Caco-2 (cell line): ENCODE results near the gene TMEM232. TPM values are rescaled to one million over a fixed set of nuclear protein-coding genes. Genes with fewer than 3 reads are reported as not detected.

Experiments used
- BruUV-seq: library from RNA; stranded (reverse); fragments of 400-500 nt; replicated peaks from 2 replicates; lab custom pipeline; 2021; lab: Mats Ljungman, UMichigan
- CTCF ChIA-PET: fragments of 300-600 bp; sonication (Branson Sonifier 250); formaldehyde crosslinking; loops from one replicate; lab custom pipeline; 2022; ENCODE audit warnings: antibody characterized with exemption; lab: Charles Lee
- POLR2A ChIA-PET: fragments of 300-600 bp; sonication (Branson Sonifier 250); formaldehyde crosslinking; loops from one replicate; lab custom pipeline; 2022; ENCODE audit warnings: antibody characterized with exemption; lab: Charles Lee
- DNase-seq, 2 experiments: peaks; one replicate each; pipeline versions ENCODE4 v3.0.0 to v3.0.0-alpha.2; 2020 to 2022
- H3K27me3 ChIP-seq: replicated peaks from 2 replicates; pipeline ENCODE4 v1.6.0; 2011; ENCODE audit warnings: low read length; ENCODE audit not compliant: control insufficient read depth, insufficient read depth
- H3K36me3 ChIP-seq: 2 replicates; pipeline ENCODE4 v1.5.1; 2011; ENCODE audit warnings: low read length; ENCODE audit not compliant: control insufficient read depth, insufficient read depth
- H3K4me1 ChIP-seq: fragments of 250-450 bp; sonication (Bioruptor Pico); 2 replicates; pipeline ENCODE4 v1.5.1; 2020; ENCODE audit warnings: mild to moderate bottlenecking
- H3K4me3 ChIP-seq: 2 replicates; pipeline ENCODE4 v1.5.1; 2011; ENCODE audit warnings: low read depth, mild to moderate bottlenecking, control low read depth, low read length
- H3K9me3 ChIP-seq: fragments of 250-450 bp; sonication (Bioruptor Pico); 2 replicates; pipeline ENCODE4 v1.5.1; 2020; ENCODE audit warnings: mild to moderate bottlenecking, moderate library complexity
- H3K27ac Mint-ChIP-seq: one replicate; pipeline ENCODE4 v1.8.0; 2022; ENCODE audit warnings: mixed read lengths; ENCODE audit not compliant: unreplicated experiment
- H3K27me3 Mint-ChIP-seq: one replicate; pipeline ENCODE4 v1.8.0; 2022; ENCODE audit warnings: mixed read lengths; ENCODE audit not compliant: insufficient read depth, unreplicated experiment
- H3K36me3 Mint-ChIP-seq: one replicate; pipeline ENCODE4 v1.8.0; 2022; ENCODE audit warnings: mild to moderate bottlenecking, mixed read lengths; ENCODE audit not compliant: insufficient read depth, unreplicated experiment
- H3K4me1 Mint-ChIP-seq: one replicate; pipeline ENCODE4 v1.8.0; 2022; ENCODE audit warnings: low read depth, mixed read lengths; ENCODE audit not compliant: unreplicated experiment
- H3K4me3 Mint-ChIP-seq: one replicate; pipeline ENCODE4 v1.8.0; 2022; ENCODE audit warnings: mild to moderate bottlenecking, moderate library complexity, mixed read lengths; ENCODE audit not compliant: unreplicated experiment
- H3K9me3 Mint-ChIP-seq: one replicate; pipeline ENCODE4 v1.8.0; 2022; ENCODE audit warnings: mixed read lengths; ENCODE audit not compliant: unreplicated experiment
- CTCF ChIP-seq, 2 experiments: fragments of 200-600 bp in 1 of 2; IDR thresholded peaks; 1 replicate in 1 of 2; 2 replicates in 1 of 2; pipeline versions ENCODE4 v1.5.1 to v1.8.0; 2011 to 2022; ENCODE audit warnings: antibody characterized with exemption in 1 of 2, control low read depth in 1 of 2, inconsistent platforms in 1 of 2, low read depth in 1 of 2, low read length in 1 of 2, mild to moderate bottlenecking in 1 of 2, moderate library complexity in 1 of 2; ENCODE audit not compliant: insufficient read depth in 1 of 2, severe bottlenecking in 1 of 2, unreplicated experiment in 1 of 2
- intact Hi-C: fragments of 100-400 bp; cut with micrococcal nuclease; formaldehyde crosslinking; loops from one replicate; pipeline ENCODE4 v1.10.0; 2022; ENCODE audit not compliant: unreplicated experiment
- total RNA-seq: library from RNA; stranded (reverse); gene quantifications from 2 replicates; pipeline ENCODE4 v1.2.3, GENCODE V29; 2022

TMEM232 gene
- total RNA-seq, 1 experiment from 2014 or later = 0.34 TPM

GRCh38 chr5:110707260-110707844 lies 19.1 kb downstream of the TMEM232 start:
- Histone ChIP-seq H3K36me3 (no peaks in the 10 kb centered on the region), H3K4me1 (no peaks in the 10 kb centered on the region), H3K4me3 (no peak overlapping the region), H3K9me3 (no peaks in the 10 kb centered on the region), H3K27me3 (no peaks in the 10 kb centered on the region)
- Mint-ChIP-seq H3K36me3 (no peaks in the 10 kb centered on the region), H3K27me3 (peaks cover 14% of the 10 kb centered on the region), H3K4me1 (no peaks in the 10 kb centered on the region), H3K27ac (no peak overlapping the region), H3K4me3 (no peak overlapping the region), H3K9me3 (no peaks in the 10 kb centered on the region)
- BruUV-seq = no TSS peak
- DNase-seq = no peak
- intact Hi-C loops = no loop called here
- TF ChIP-seq CTCF (IDR thresholded peaks at IDR 0.05; ENCODE audit: insufficient read depth in 1 of 2, low read depth in 1 of 2, low read length in 1 of 2, severe bottlenecking in 1 of 2, unreplicated experiment in 1 of 2) = no peak
- ChIA-PET POLR2A (no interaction called here), CTCF (no interaction called here)

- H3K4me3 Mint-ChIP-seq = no peak overlapping the region
- no peak overlapping the region for H3K27ac Mint-ChIP-seq
- ChIA-PET POLR2A (no interaction called here), CTCF (no interaction called here)
- no peaks in the 10 kb centered on the region for H3K4me1 Mint-ChIP-seq
- no peak for TF ChIP-seq CTCF (IDR thresholded peaks at IDR 0.05; ENCODE audit: insufficient read depth in 1 of 2, low read depth in 1 of 2, low read length in 1 of 2, severe bottlenecking in 1 of 2, unreplicated experiment in 1 of 2)
- Histone ChIP-seq H3K4me3 (no peak overlapping the region), H3K9me3 (no peaks in the 10 kb centered on the region), H3K4me1 (no peaks in the 10 kb centered on the region), H3K27me3 (no peaks in the 10 kb centered on the region), H3K36me3 (no peaks in the 10 kb centered on the region)
- BruUV-seq = no TSS peak
- no peak for DNase-seq
- H3K36me3 Mint-ChIP-seq = no peaks in the 10 kb centered on the region
- H3K9me3 Mint-ChIP-seq = no peaks in the 10 kb centered on the region
- intact Hi-C loops = no loop called here
- H3K27me3 Mint-ChIP-seq = peaks cover 13% of the 10 kb centered on the region
These were observed 21.1 kb downstream of the TMEM232 start for GRCh38 chr5:110705349-110705748.

GRCh38 chr5:110703481-110703880 lies 23.0 kb downstream of the TMEM232 start:
- ChIA-PET CTCF (no interaction called here), POLR2A (no interaction called here)
- H3K4me3 ChIP-seq = no peak overlapping the region
- DNase-seq = no peak
- H3K4me1 ChIP-seq = no peaks in the 10 kb centered on the region
- BruUV-seq = no TSS peak
- no peak for TF ChIP-seq CTCF (IDR thresholded peaks at IDR 0.05; ENCODE audit: insufficient read depth in 1 of 2, low read depth in 1 of 2, low read length in 1 of 2, severe bottlenecking in 1 of 2, unreplicated experiment in 1 of 2)
- H3K9me3 ChIP-seq = no peaks in the 10 kb centered on the region
- no peaks in the 10 kb centered on the region for H3K4me1 Mint-ChIP-seq
- no peaks in the 10 kb centered on the region for H3K27me3 ChIP-seq
- H3K4me3 Mint-ChIP-seq = no peak overlapping the region
- H3K27me3 Mint-ChIP-seq = peaks cover 11% of the 10 kb centered on the region
- H3K27ac Mint-ChIP-seq = no peak overlapping the region
- intact Hi-C loops = no loop called here
- H3K36me3 Mint-ChIP-seq = no peaks in the 10 kb centered on the region
- H3K9me3 Mint-ChIP-seq = no peaks in the 10 kb centered on the region
- H3K36me3 ChIP-seq = no peaks in the 10 kb centered on the region
